Lower lobe of right lung (tissue), 2 donors: ENCODE data around the gene H3-3A. TPM values are rescaled to one million over a fixed set of nuclear protein-coding genes. Genes with fewer than 3 reads are reported as not detected.

Source experiments
- ATAC-seq, 2 donors: fragments of 200-7000 bp; cut with Tn5 transposase; one replicate each; pipeline ENCODE4 v1.9.1; 2020 to 2022; ENCODE audit warnings: mild to moderate bottlenecking in 2 of 2, moderate library complexity in 2 of 2
- DNase-seq: peaks from one replicate; pipeline ENCODE4 v3.0.0-alpha.2; 2020
- H3K27ac ChIP-seq: fragments of 200-600 bp; one replicate; pipeline ENCODE4 v1.8.0; 2022
- H3K27me3 ChIP-seq: fragments of 200-600 bp; one replicate; pipeline ENCODE4 v1.8.0; 2022; ENCODE audit warnings: low read depth
- H3K36me3 ChIP-seq: fragments of 200-600 bp; one replicate; pipeline ENCODE4 v1.8.0; 2022; ENCODE audit warnings: mild to moderate bottlenecking
- H3K4me1 ChIP-seq: fragments of 200-600 bp; one replicate; pipeline ENCODE4 v1.8.0; 2022
- H3K4me3 ChIP-seq: fragments of 200-600 bp; one replicate; pipeline ENCODE4 v1.8.0; 2022; ENCODE audit warnings: mild to moderate bottlenecking
- H3K9me3 ChIP-seq: fragments of 200-600 bp; one replicate; pipeline ENCODE4 v1.8.0; 2022
- intact Hi-C: fragments of 100-400 bp; cut with DNase I; formaldehyde crosslinking; loops from one replicate; pipeline ENCODE4 v1.11.0; 2022
- long read RNA-seq: library from polyadenylated mRNA; unstranded; transcript quantifications from one replicate; pipeline ENCODE4 v2.0.0, GENCODE V29; 2021
- total RNA-seq: library from RNA; stranded (reverse); fragmentation: NEBNext Ultra II Directional; extraction: Animal tissue kit (Norgen Biotek cat#: 25700); gene quantifications from one replicate; pipeline ENCODE4 v1.2.1, GENCODE V29; 2021
- TF ChIP-seq, protein P1 (sequence below): fragments of 200-600 bp; IDR thresholded peaks from one replicate; pipeline ENCODE4 v1.8.0; 2022; ENCODE audit warnings: antibody characterized with exemption, mild to moderate bottlenecking
- donor health status: DM: no; HTN: yes; CAD: no; lungs with severe emphysema.

The H3-3A gene
- total RNA-seq, result 504 TPM
- long read RNA-seq, transcript H3F3A-203 (4 exons, 1,088 nt), result major isoform, 135 of 192 reads
- long read RNA-seq, transcript H3F3A-201 (3 exons, 1,308 nt), result minor isoform, 21 of 192 reads
- long read RNA-seq, partial matches to known transcripts, result 35 of 192 reads
- long read RNA-seq, other reads (novel, unspliced or antisense), result 1 of 192 reads

- Histone ChIP-seq H3K9me3 (no peaks in the 10 kb centered on the region), H3K27ac (peak within 1 kb of the TSS; percentile 99), H3K36me3 (peaks cover 33% of the 10 kb centered on the region), H3K4me3 (peak within 1 kb of the TSS; percentile 73), H3K27me3 (no peaks in the 10 kb centered on the region), H3K4me1 (peaks cover 49% of the 10 kb centered on the region)
- intact Hi-C loops, result loop anchor here (5.0 kb wide), 1 partner anchor 60 kb away; no protein-coding TSS in a partner anchor
- TF ChIP-seq, protein P1, sequence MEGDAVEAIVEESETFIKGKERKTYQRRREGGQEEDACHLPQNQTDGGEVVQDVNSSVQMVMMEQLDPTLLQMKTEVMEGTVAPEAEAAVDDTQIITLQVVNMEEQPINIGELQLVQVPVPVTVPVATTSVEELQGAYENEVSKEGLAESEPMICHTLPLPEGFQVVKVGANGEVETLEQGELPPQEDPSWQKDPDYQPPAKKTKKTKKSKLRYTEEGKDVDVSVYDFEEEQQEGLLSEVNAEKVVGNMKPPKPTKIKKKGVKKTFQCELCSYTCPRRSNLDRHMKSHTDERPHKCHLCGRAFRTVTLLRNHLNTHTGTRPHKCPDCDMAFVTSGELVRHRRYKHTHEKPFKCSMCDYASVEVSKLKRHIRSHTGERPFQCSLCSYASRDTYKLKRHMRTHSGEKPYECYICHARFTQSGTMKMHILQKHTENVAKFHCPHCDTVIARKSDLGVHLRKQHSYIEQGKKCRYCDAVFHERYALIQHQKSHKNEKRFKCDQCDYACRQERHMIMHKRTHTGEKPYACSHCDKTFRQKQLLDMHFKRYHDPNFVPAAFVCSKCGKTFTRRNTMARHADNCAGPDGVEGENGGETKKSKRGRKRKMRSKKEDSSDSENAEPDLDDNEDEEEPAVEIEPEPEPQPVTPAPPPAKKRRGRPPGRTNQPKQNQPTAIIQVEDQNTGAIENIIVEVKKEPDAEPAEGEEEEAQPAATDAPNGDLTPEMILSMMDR, result no peak
- ATAC-seq (peak; percentile 93 to 97), DNase-seq (peak; percentile 98)
These were observed at the start of gene H3-3A for GRCh38 chr1:226062558-226063223. H3-3A (plus strand) TSS chr1:226062716; CDS start chr1:226064352, 1,636 bp downstream.

DNA sequence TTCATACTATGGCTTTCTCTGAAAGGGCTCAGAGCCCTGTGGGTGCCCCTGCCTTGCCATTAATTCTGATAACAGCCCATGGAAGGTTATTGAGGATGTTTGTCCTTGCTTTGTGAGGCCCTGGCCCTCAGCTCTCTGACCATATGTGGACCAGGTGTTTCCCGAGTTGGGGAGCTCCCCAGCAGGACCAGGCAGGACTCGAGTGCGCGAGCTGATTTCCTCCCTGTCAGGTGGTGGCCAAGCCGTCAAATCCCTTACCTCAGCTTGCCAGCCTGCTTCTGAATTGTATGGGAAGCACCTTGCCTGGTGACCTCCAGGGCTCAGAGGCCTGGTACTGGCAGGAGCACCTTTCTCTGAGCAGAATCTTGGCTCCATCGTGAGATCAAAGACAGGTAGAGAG, 45.4 kb upstream of the H3-3A start:
- intact Hi-C loops, result no loop called here
- Histone ChIP-seq H3K4me3 (no peak overlapping the region), H3K36me3 (no peaks in the 10 kb centered on the region), H3K27me3 (no peaks in the 10 kb centered on the region), H3K4me1 (no peaks in the 10 kb centered on the region), H3K9me3 (no peaks in the 10 kb centered on the region), H3K27ac (no peak overlapping the region)
- ATAC-seq (no peak), DNase-seq (no peak)
- TF ChIP-seq, protein P1, result no peak

DNA sequence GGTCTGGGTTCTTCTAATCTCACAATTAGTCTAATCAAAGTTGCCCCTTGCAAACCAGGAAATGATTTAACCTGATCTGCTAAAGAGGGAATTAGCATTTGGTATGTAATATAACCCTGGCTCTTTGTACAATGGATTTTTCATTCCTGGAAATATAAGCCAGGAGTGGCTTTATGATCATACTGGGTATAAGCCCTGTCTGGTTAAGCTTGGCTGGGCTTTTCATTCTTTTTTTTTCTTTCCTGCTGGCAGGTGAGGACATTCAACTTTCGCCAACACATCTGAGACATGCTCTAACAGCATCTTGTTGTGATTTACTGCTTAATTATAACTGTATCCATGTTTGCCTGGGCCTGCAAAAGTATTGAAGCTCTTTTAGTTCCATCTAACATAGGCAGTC, 42.9 kb upstream of the H3-3A start:
- no peak overlapping the region for H3K27ac ChIP-seq

DNA sequence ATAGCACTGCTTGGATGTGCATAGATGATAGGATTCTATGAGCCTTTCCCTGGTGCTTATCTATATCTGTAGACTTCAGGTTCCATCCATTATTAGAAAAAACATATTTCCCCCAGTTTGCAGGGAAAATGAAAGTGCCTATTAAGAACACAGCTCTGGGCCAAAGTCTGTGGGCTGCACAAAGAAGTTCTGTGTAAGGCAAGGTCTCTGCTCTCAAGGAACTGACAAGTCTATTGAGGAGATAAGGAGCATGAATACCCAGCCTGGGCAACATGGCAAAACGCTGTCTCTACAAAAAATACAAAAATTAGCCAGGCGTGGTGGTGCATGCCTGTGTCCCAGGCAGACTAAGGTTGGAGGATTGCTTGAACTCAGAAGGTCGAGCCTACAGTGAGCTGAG, 41.1 kb upstream of the H3-3A start:
- intact Hi-C loops, result no loop called here
- Histone ChIP-seq H3K9me3 (no peaks in the 10 kb centered on the region), H3K27me3 (no peaks in the 10 kb centered on the region), H3K4me3 (no peak overlapping the region), H3K4me1 (no peaks in the 10 kb centered on the region), H3K36me3 (no peaks in the 10 kb centered on the region), H3K27ac (no peak overlapping the region)
- ATAC-seq (no peak), DNase-seq (no peak)
- TF ChIP-seq, protein P1, result no peak

More for the DNA sequence above, 42.9 kb upstream of the H3-3A start:
- H3K9me3 ChIP-seq, result no peaks in the 10 kb centered on the region
- no peak overlapping the region for H3K4me3 ChIP-seq
- H3K36me3 ChIP-seq, result no peaks in the 10 kb centered on the region
- intact Hi-C loops, result no loop called here
- ATAC-seq (no peak), DNase-seq (no peak)
- H3K4me1 ChIP-seq, result no peaks in the 10 kb centered on the region
- no peaks in the 10 kb centered on the region for H3K27me3 ChIP-seq
- TF ChIP-seq, protein P1, result no peak

DNA sequence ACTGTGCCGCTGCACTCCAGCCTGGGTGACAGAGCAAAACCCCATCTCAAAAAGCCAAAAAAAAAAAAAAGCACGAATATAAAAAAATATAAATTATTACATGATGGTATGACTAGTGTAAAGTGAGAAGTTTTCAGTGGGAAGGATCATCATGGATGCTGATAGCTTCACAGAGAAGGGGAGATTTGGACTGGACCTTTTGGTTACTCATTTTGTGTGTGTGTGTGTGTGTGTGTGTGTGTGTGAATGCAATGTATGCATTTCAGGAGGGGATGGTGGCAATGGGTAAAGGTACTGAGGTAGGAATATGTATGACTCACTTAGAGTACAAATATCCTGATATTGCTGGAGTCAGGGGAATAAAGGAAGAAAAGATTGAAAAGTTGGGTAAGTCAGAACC, 40.7 kb upstream of the H3-3A start:
- TF ChIP-seq, protein P1, result no peak
- DNase-seq (no peak), ATAC-seq (no peak)
- no peaks in the 10 kb centered on the region for H3K9me3 ChIP-seq
- H3K36me3 ChIP-seq, result no peaks in the 10 kb centered on the region
- intact Hi-C loops, result no loop called here
- no peaks in the 10 kb centered on the region for H3K4me1 ChIP-seq
- no peak overlapping the region for H3K27ac ChIP-seq
- no peak overlapping the region for H3K4me3 ChIP-seq
- no peaks in the 10 kb centered on the region for H3K27me3 ChIP-seq
